SK-N-MC (cell line): ENCODE data around the gene SNX32.

Experiments
- EZH2 ChIP-seq: fragments of 200-600 bp; sonication (generic); IDR thresholded peaks from one replicate; pipeline ENCODE4 v1.6.1; 2017; ENCODE audit warnings: antibody characterized with exemption
- FOXP2 ChIP-seq: optimal IDR thresholded peaks from 2 replicates; pipeline ENCODE3; 2011; ENCODE audit warnings: mild to moderate bottlenecking, moderate library complexity; ENCODE audit not compliant: insufficient read depth; ENCODE audit errors: extremely low read length, control extremely low read depth
- POLR2AphosphoS5 ChIP-seq: IDR thresholded peaks from 2 replicates; pipeline ENCODE4 v1.6.1; 2012; ENCODE audit warnings: mild to moderate bottlenecking, low read depth, low read length, borderline replicate concordance

DNA sequence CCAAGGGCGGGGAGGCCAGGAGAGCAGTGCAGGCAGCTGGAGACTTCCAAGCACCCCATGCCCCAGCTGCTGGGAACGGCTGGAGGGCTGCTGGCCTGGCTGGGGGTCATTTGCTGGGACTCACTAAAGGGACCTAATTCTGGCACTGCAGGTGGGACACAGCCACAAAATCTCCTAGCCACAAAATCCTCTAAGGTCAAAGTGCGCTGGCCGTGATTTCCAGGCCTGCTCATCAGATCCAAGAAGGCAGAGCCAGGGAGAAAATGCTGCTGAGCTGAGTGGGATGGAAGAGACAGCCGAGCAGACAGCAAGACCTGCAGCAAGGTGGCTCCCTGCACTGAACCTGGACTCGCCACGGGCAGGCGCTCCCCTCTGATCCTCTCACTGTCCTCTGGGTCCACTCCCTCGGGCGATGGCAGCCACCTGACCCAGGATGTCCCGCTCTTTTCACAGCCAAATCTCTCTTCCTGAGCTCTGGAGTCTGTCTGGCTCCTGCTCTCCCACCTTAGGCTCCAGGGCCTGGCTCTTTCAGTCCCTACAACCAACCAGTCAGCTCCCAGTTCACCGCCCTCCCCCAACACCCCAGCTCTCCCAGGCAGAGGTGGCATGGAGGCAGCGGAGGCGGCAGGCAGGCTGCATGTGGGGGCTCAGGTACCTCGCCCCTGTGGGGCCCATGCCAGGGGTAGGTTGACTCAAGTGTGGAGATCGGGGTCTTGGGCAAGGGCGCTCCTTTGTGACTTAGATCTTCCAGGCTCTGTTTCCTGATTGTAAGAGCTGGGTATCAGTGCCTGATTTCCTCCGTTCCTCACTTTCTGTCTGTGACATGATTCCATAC lies 32.4 kb upstream of the SNX32 start:
- no peak for TF ChIP-seq POLR2AphosphoS5
- no peak for TF ChIP-seq EZH2
- no peak for TF ChIP-seq FOXP2
